HG03575 (cell line): ENCODE results near the gene ABHD18.
A peak's percentile ranks its signal among the peaks of the same experiment; 100 is the strongest.
"Not testable (repeated sequence)": the region's sequence is repeated elsewhere in the genome, so short reads cannot be mapped to it uniquely, and the experiment has no call there.

ENCODE experiments used
- ATAC-seq: cut with Tn5 transposase; IDR thresholded peaks from one replicate; pipeline ENCODE4 v1.9.1; 2021; ENCODE audit not compliant: unreplicated experiment, insufficient number of reproducible peaks, low FRiP score; ENCODE audit errors: extremely low read depth

The ABHD18 gene

GRCh38 chr4:128060121-128060698, 95.0 kb downstream of the ABHD18 start:
- ATAC-seq: no peak

DNA sequence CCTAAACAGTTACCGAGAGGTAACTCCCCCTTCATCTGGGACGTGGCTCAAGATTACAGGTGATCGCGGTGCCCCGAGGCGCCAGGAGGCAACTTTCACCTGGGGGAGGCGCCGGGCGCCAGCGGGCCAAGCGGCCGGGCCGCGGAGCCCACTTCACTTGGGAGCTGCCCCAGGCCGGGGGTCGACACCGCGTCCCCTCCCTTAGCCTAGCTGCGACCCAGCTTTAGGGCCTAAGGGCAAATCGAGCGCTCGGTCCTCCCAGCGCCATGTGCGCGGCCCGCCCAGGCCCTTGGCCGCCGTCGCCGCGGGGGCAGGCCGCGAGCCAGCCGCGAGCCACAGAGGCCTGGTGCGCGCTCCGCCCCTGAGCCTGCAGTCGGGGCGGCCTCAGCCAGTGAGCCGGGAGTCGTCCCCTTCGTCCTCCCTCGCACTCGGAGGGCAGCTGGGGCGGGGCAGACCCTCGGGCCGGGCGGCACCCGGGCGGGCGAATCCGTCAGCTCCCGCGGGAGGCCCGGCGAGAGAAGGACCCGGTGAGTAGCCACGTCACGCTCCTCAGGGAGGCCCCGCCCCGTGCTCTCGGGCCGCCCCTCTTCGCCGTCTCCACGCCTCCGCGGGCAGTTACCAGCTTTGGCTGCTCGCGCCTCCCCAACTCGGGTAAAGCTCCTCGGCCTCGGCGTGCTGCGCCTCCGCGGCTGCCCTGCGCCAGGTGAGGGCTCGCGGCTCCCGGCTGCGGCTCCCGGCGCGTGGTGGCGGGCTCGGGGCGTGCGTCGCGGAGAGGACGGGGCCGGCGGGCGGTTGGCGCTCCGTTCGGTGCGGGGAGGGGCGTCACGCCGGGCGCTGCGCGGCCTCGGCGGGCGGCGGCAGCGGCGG, 95.7 kb downstream of the ABHD18 start, which contains the start of gene LARP1B:
Gene LARP1B, plus strand, starts transcription at position 614 of the 867 bp plus-strand sequence. CDS start 13,640 bp downstream, outside the sequence.
- peak; percentile 84 for ATAC-seq

DNA sequence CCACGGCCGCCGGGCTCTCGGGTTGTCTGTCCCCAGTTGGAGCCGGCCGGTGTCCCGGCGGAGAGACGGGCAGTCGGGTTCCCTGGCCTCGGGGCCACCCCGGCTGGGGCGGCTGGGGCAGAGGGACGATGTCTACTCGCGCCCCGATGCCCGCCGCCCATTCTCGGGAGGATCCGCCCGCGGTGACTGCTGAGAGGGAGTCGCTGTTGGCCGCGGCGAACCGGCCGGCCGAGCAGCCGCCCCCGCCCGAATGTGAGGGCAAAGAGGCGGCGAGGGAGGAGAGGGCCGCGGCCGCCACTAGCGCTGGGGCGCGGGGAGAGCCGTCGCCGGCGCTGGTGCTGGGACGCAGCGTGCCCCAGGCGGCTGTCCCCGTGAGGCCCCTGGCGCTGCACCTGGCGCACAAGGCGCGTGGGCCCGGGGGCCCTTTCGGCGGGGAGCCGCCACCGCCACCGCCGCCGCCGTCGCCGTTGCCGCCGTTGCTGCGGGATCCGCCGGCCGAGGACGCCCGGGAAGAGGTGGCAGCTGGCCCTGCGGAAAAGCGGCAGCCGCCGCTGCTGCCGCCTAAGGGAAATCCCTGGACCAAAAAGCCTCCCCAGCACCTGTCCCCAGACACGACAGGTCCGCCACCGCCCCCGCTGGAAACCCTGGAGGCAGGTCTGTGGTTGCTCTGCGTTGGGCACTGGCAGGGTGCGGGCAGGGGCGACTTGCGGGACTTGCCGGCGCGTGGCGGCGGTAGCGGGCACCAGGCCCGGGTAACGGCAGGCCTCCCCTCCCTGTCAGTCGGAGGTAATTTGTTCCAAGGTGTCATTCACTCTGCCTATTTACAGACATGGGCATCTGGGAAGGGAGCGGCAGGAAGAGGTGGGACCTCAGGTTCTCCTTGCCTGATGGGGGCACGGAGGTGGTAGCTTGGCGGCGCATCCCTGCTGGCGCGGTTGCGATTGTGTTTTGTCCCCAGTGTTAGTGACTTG, 96.6 kb downstream of the ABHD18 start:
- peak; percentile 11 for ATAC-seq

DNA sequence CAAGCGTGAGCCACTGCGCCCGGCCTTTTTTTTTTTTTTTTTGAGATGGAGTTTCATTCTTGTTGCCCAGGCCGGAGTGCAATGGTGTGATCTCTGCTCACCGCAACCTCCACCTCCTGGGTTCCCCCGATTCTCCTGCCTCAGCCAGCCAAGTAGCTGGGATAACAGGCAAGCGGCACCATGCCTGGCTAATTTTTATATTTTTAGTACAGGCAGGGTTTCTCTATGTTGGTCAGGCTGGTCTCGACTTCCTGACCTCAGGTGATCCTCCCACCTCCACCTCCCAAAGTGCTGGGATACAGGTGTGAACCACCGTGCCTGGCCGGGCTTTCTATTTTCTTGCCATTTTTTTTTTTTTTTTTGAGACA, 101.2 kb downstream of the ABHD18 start:
- ATAC-seq: not testable (repeated sequence)

- no peak for ATAC-seq
Observed at GRCh38 chr4:128068918-128069317, 103.7 kb downstream of the ABHD18 start.

- no peak for ATAC-seq
Observed at GRCh38 chr4:128076464-128076863, 111.3 kb downstream of the ABHD18 start.
